Osteocyte (in vitro differentiated cells): ENCODE data around the gene FAM217B. TPM values are rescaled to one million over a fixed set of nuclear protein-coding genes. Genes with fewer than 3 reads are reported as not detected.

Experiments
- DNase-seq: peaks from one replicate; pipeline ENCODE4 v3.0.0; 2021; ENCODE audit warnings: mixed read lengths; ENCODE audit not compliant: unreplicated experiment; ENCODE audit errors: extremely low spot score
- H3K27ac Mint-ChIP-seq: one replicate; pipeline ENCODE4 v1.8.0; 2021; ENCODE audit warnings: mild to moderate bottlenecking, mixed read lengths; ENCODE audit not compliant: unreplicated experiment
- H3K27me3 Mint-ChIP-seq: one replicate; pipeline ENCODE4 v1.8.0; 2021; ENCODE audit warnings: mixed read lengths; ENCODE audit not compliant: unreplicated experiment
- H3K36me3 Mint-ChIP-seq: one replicate; pipeline ENCODE4 v1.8.0; 2021; ENCODE audit warnings: mixed read lengths; ENCODE audit not compliant: unreplicated experiment
- H3K4me1 Mint-ChIP-seq: one replicate; pipeline ENCODE4 v1.8.0; 2021; ENCODE audit warnings: mixed read lengths; ENCODE audit not compliant: unreplicated experiment
- H3K4me3 Mint-ChIP-seq: one replicate; pipeline ENCODE4 v1.8.0; 2021; ENCODE audit warnings: mild to moderate bottlenecking, moderate library complexity, mixed read lengths; ENCODE audit not compliant: unreplicated experiment
- H3K9me3 Mint-ChIP-seq: one replicate; pipeline ENCODE4 v1.8.0; 2021; ENCODE audit warnings: mixed read lengths; ENCODE audit not compliant: unreplicated experiment
- CTCF ChIP-seq: fragments of 200-600 bp; sonication (generic); IDR thresholded peaks from 2 replicates; pipeline ENCODE4 v1.5.0; 2021; ENCODE audit warnings: antibody characterized with exemption, mild to moderate bottlenecking, moderate library complexity
- total RNA-seq: library from RNA; stranded (reverse); gene quantifications from 2 replicates; pipeline ENCODE4 v1.2.1, GENCODE V29; 2021

The FAM217B gene
- total RNA-seq, 1 donor from 2014 or later: 17.7 TPM

DNA sequence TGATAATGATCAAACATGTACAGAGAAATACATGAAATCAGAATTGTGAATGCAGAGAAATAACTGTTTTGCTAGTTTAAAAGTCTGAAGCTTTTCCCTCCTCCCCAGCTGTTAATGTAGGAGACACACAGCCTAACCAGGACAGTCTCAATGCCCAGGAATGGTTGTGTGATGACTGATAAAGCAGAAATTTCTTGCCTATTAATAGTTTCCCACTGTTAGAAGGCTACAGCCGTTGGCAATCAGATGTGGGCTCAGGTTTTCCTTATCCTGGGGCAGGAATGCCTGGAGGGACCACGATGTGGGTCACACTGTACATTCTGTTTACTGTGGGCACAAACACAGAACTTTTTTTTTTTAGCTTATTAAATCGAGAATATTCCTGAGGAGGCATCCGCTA, 2.0 kb upstream of the FAM217B start:
- H3K27me3 Mint-ChIP-seq: no peaks in the 10 kb centered on the region
- TF ChIP-seq CTCF: no peak
- H3K9me3 Mint-ChIP-seq: no peaks in the 10 kb centered on the region
- H3K27ac Mint-ChIP-seq: peak overlapping the region; percentile 54
- peaks cover 3% of the 10 kb centered on the region for H3K36me3 Mint-ChIP-seq
- no peak for DNase-seq
- H3K4me1 Mint-ChIP-seq: peaks cover 42% of the 10 kb centered on the region
- peak overlapping the region; percentile 74 for H3K4me3 Mint-ChIP-seq

GRCh38 chr20:59938696-59939051, 1.5 kb upstream of the FAM217B start:
- Mint-ChIP-seq H3K4me3 (peak overlapping the region; percentile 74), H3K4me1 (peaks cover 43% of the 10 kb centered on the region), H3K27me3 (no peaks in the 10 kb centered on the region), H3K27ac (peak overlapping the region; percentile 54), H3K9me3 (no peaks in the 10 kb centered on the region), H3K36me3 (peaks cover 3% of the 10 kb centered on the region)
- no peak for DNase-seq
- TF ChIP-seq CTCF: no peak

- H3K27me3 Mint-ChIP-seq: no peaks in the 10 kb centered on the region
- peaks cover 5% of the 10 kb centered on the region for H3K36me3 Mint-ChIP-seq
- peaks cover 47% of the 10 kb centered on the region for H3K4me1 Mint-ChIP-seq
- no peak for DNase-seq
- peak overlapping the region; percentile 95 for H3K4me3 Mint-ChIP-seq
- no peak for TF ChIP-seq CTCF
- no peaks in the 10 kb centered on the region for H3K9me3 Mint-ChIP-seq
- peak overlapping the region; percentile 94 for H3K27ac Mint-ChIP-seq
These were observed 924 bp upstream of the FAM217B start for GRCh38 chr20:59939052-59939878.

DNA sequence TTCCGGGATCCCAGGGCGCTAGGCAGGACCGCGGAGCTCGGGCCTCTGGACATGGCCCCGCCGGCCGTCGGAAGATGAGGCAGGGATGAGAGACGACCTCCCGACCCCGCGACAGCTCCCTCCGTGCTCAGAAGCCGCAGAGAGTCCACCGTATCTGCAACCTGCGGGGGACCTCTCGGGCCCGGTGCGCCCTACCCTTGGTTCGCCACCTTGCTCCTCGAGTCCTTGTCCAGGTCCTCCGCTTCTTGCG, 385 bp upstream of the FAM217B start:
- H3K4me1 Mint-ChIP-seq: peaks cover 51% of the 10 kb centered on the region
- peak overlapping the region; percentile 94 for H3K27ac Mint-ChIP-seq
- no peaks in the 10 kb centered on the region for H3K27me3 Mint-ChIP-seq
- H3K4me3 Mint-ChIP-seq: peak overlapping the region; percentile 95
- DNase-seq: no peak
- H3K36me3 Mint-ChIP-seq: peaks cover 9% of the 10 kb centered on the region
- TF ChIP-seq CTCF: no peak
- no peaks in the 10 kb centered on the region for H3K9me3 Mint-ChIP-seq

- H3K36me3 Mint-ChIP-seq: peaks cover 8% of the 10 kb centered on the region
- no peak for TF ChIP-seq CTCF
These were observed 736 bp downstream of the FAM217B start for GRCh38 chr20:59940956-59941294.

More at GRCh38 chr20:59940956-59941294, 736 bp downstream of the FAM217B start:
- H3K27me3 Mint-ChIP-seq: no peaks in the 10 kb centered on the region
- peaks cover 63% of the 10 kb centered on the region for H3K4me1 Mint-ChIP-seq
- H3K9me3 Mint-ChIP-seq: no peaks in the 10 kb centered on the region
- no peak for DNase-seq
- peak overlapping the region; percentile 98 for H3K27ac Mint-ChIP-seq
- H3K4me3 Mint-ChIP-seq: peak overlapping the region; percentile 95
